Testis (tissue), 2 donors: ENCODE results near the gene MRGPRG.

Experiments
- POLR2A ChIP-seq: fragments of 450-650 bp; IDR thresholded peaks from one replicate; pipeline ENCODE4 v1.6.1; 2017; ENCODE audit warnings: antibody characterized with exemption, mild to moderate bottlenecking, moderate library complexity
- TF ChIP-seq, protein P1 (sequence below), 3 experiments: fragments of 450-650 bp in 2 of 3; fragments of 200-600 bp in 1 of 3; sonication (generic) in 1 of 3; IDR thresholded peaks; one replicate each; pipeline ENCODE4 v1.5.1; 2016 to 2019; ENCODE audit warnings: antibody characterized with exemption in 3 of 3, mild to moderate bottlenecking in 2 of 3, moderate library complexity in 1 of 3

DNA sequence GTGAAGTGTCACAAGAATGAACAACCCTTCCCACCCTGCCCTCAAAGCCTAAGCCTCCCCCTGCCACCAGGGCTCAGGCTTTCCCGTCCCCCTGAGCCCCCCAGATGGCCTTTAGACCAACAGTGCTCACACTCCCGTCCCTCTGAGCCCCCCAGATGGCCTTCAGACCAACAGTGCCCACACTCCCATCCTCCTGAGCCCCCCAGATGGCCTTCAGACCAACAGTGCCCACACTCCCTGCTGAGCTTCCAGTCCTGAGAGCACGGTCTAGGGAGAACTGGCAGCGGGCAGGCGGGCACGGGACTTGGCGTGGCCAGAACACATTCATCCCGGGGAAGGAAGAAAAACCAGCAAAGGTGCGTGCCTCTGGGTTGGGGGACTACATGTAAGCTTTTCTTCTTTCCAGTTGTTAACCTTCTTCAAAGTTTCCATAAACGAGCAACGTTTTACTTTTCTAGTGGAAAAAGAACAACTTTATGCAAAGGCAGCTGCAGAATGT lies 2.5 kb downstream of the MRGPRG start:
- TF ChIP-seq, protein P1, sequence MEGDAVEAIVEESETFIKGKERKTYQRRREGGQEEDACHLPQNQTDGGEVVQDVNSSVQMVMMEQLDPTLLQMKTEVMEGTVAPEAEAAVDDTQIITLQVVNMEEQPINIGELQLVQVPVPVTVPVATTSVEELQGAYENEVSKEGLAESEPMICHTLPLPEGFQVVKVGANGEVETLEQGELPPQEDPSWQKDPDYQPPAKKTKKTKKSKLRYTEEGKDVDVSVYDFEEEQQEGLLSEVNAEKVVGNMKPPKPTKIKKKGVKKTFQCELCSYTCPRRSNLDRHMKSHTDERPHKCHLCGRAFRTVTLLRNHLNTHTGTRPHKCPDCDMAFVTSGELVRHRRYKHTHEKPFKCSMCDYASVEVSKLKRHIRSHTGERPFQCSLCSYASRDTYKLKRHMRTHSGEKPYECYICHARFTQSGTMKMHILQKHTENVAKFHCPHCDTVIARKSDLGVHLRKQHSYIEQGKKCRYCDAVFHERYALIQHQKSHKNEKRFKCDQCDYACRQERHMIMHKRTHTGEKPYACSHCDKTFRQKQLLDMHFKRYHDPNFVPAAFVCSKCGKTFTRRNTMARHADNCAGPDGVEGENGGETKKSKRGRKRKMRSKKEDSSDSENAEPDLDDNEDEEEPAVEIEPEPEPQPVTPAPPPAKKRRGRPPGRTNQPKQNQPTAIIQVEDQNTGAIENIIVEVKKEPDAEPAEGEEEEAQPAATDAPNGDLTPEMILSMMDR (IDR thresholded peaks at IDR 0.05) = no peak
- TF ChIP-seq POLR2A = no peak
